Stimulated activated CD4-positive, alpha-beta T cell treated with anti-CD3 and anti-CD28 coated beads, Interleukin-1b, Interleukin-23, amount 100 ng/mL, for 1 hour (primary cell): ENCODE data around the gene MTPN.

ENCODE experiments used
- DNase-seq, 2 donors: peaks; one replicate each; pipeline ENCODE4 v3.0.0-alpha.2; 2020; ENCODE audit warnings: low read depth in 2 of 2

Gene MTPN

GRCh38 chr7:135925210-135925609, 51.9 kb downstream of the MTPN start:
- no peak for DNase-seq

DNA sequence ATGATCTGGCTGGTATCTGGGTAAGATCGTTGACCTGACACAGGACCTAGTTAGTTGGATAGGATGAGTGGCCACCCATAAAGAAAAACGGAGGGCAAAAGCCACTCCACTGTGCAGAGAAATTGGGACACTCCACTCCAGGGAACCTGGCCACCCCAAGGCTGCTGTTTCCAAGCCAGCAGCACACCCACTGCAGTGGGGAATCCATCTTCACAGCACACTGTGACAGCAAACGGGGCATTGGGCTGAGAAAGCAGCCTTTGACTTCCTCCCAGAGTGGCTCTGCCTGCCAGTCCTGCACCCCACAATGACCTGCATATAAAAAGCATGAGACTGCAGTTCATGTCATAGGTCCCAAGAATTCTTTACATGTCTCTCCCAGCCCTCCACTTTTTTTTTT, 52.9 kb downstream of the MTPN start:
- DNase-seq, result no peak

DNA sequence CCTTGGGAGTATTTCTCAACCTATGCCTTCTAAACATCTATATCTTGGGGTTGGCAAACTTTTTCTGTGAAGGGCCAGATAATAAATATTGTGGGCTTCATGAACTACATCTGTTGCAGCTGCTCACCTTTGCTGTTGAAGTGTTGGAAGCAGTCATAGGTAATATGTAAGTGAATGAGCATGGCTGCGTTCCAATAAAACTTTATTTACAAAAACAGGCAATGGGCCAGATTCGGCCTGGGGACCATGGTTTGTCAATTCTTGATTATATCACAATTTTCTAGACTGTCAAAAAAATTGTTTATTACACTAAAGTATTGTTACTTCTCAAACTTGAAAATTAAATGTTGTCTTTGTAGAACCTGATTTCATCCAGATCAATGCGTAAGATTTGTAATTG, 54.9 kb downstream of the MTPN start:
- no peak for DNase-seq

DNA sequence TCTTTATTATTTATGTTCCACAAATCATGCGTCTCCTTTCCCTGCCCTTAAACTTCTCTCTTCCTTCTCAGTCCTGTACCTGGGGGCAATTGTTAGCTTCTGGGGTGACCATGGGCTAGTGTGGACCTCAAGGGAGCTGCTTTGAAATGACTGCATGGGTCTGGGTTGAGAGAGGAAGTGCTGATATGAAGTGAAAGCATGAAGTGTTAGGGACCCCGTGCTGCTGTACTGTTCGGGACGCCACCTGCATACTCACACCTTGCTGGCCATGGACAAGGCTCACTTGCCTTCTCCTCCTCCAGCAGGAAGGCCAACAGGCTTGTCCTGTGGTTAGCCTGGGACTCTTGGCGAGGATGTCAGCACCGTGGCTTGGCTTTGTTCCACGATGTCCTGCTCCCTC, 56.7 kb downstream of the MTPN start:
- no peak for DNase-seq

GRCh38 chr7:135919071-135919841, 57.9 kb downstream of the MTPN start:
- DNase-seq, result no peak

DNA sequence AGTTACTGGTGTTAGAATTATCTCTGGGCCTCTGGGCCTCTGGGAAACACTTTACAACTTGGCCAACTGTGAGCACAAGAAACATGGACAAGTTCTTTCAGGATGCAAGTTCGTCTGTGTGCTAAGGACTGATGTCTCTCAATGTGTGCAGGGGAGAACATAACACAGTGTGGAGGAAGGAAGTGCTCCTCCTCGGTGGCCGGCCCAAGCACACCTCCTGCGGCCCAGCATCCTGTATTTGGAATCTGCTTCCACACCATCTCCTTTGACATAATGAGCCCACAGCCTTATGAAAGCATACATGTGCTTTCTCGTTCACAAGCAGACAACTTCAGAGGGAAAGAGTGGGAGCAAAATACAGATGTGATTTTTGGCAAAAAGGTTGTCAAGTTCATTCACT, 59.0 kb downstream of the MTPN start:
- no peak for DNase-seq

- no peak for DNase-seq
Measured at GRCh38 chr7:135917721-135918120, 59.4 kb downstream of the MTPN start.

- no peak for DNase-seq
Measured at GRCh38 chr7:135914346-135914745, 62.8 kb downstream of the MTPN start.

- DNase-seq, result no peak
Measured at GRCh38 chr7:135913404-135913803, 63.8 kb downstream of the MTPN start.

DNA sequence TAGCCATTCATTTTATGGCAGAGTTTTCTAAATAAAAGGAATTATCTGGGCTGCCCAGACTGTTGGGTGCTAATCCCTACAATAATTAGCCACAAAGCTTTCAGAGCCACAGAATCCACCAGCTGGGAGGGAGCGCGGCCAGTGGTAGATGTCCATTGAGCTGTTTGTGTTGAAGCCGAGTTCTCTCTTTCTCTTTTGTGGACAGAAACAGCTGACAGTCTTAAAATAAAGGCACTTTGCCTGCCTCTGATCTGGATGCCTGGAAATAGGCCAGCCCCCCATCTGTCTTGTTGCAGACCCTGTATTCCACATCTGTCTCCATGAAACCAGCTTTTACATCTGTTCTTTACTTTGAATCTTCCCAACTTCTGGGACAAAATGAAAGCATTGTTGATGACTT, 66.1 kb downstream of the MTPN start:
- no peak for DNase-seq

DNA sequence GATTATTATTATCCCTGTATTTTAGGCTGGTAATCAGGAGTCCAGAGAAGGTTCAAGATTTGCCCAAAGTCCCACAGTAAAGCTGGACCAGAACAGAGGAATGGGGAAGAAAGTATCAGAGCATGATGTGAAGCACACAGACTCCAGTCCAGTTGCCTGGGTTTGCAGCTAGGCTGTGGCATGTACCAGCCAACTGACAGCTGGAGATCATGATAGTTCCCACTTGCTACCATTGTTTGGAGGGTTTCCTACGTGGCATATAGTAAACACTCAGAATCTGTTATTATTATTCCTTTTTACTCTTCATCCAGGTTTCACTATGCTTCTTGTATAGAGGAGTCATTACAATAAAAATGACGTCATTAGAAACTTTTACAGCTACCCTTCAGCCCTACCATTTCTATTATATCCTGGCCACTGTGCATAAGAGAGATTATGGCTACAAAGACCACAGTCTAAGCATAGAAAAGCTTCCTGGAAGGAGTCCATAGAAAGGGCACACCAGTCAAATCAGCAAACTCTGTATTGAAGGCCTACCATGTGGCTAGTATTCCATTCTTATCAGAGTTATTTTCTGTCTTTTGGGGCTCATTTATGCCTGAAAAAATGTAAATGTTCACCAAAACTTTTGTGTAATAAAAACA, 66.6 kb downstream of the MTPN start:
- DNase-seq, result no peak

DNA sequence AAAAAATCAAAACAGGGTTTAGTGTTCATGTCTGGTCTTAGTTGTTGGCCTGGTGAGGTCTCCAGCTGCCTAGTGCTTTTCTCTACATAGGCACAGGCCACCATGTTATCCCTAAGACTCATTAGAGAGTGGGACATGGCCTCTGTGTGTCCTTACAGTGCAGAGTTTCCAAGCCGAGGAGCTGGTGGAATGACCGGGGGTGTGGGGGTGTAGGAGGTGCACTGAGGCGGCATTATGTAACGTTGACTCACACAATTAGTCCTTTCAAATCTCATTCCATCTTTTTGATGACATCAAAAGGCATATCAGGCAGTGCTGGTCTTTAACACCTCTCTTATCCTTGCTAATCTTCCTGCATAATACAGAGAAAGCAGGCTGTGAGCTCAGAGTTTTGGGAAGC, 71.3 kb downstream of the MTPN start:
- DNase-seq, result no peak

- DNase-seq, result no peak
Measured at GRCh38 chr7:135905355-135905754, 71.8 kb downstream of the MTPN start.

DNA sequence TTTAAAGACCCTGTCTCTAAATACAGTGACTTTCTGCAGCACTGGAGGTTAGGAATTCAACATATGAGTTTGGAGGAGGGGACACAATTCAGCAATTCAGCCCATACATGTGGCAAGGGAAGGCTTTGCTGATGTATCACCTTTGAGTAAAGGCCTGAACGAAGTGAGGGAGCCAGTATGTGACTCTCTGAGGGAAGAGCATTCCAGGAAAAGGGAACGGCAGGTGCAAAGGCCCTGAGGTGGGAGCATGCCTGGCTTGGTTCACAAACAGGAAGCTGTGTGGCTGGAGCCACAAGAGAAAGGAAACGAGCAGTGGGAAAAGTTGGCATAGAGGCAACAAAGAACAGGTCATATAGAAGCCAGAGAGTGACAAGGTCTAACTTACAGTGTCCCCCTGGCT, 72.9 kb downstream of the MTPN start:
- no peak for DNase-seq

GRCh38 chr7:135901585-135902540, 75.3 kb downstream of the MTPN start:
- no peak for DNase-seq

DNA sequence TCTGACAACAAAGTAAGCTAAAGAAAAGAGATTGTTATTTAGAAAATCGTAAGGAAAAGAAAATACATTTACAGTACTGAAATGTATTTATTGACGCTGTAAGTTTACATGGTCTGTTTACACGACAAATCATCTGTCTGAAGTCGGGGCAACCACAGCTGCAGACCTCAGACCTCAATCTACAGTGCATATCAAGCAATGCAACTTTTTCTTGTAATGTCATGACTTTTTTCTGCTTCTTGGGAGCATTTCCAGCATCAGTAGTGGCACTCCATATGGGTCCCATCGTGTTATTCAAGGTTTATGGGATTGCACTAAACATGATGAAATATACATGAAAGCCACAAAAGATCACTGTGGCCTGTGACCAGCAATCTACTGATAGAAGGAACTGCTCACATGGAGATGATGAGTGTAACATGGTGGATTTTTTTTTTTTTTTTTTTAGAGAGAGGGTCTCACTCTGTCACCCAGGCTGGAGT, 77.1 kb downstream of the MTPN start:
- DNase-seq, result no peak

GRCh38 chr7:135899458-135900064, 77.6 kb downstream of the MTPN start:
- DNase-seq, result no peak

- DNase-seq, result no peak
Measured at GRCh38 chr7:135898226-135898625, 78.9 kb downstream of the MTPN start.

- no peak for DNase-seq
Measured at GRCh38 chr7:135894816-135895215, 82.3 kb downstream of the MTPN start.

DNA sequence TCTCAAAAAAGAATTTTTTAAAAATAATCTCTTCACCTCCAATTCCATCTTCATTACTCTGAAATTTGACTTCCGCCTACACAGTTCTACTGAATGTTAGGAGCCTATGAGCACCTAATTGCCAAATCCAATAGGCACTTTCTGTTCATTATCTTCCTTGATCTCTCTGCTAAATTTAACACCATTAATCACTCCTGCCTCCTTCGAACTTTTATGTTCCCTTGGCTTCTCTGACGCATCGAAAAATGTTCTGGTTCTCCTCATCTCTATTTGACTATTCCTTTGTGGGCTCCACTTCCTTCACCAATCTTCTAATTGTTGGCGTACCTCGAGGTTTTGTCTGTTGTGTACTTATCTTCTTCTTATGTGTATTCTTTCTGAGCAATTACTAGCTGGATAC, 87.3 kb downstream of the MTPN start:
- DNase-seq, result no peak

GRCh38 chr7:135888740-135889139, 88.4 kb downstream of the MTPN start:
- no peak for DNase-seq
